ENCODE results near the gene CSKMT. TPM values are rescaled to one million over a fixed set of nuclear protein-coding genes. Genes with fewer than 3 reads are reported as not detected.
"Not testable (repeated sequence)": the region's sequence is repeated elsewhere in the genome, so short reads cannot be mapped to it uniquely, and the experiment has no call there.

The CSKMT gene, protein sequence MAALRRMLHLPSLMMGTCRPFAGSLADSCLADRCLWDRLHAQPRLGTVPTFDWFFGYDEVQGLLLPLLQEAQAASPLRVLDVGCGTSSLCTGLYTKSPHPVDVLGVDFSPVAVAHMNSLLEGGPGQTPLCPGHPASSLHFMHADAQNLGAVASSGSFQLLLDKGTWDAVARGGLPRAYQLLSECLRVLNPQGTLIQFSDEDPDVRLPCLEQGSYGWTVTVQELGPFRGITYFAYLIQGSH
- total RNA-seq: 4.7 TPM

DNA sequence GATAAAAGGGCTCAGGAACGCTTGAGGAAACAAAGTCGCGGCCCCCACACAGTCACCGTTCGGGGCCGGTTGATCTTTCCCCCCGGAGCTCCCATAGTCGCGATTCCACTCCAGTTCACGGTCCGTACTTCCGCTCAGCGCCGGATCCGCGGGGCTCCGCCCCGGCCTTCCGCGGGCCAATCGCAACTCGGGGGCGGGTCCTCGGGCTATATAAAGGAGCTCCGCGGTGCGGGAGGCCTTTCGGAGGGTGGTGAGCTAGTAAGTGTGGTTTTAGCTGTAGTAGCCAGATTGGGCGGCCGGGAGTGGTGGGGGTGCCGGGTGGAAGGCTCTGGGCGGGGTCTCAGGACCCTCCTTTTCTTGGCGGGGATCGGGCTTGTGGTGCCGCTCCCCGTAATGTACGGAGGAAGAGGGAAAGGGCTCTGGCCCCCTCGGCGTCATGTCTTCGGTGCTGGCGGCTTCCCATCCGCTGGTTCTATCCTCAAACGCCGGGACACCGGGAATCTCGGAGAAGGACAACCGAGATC lies at the start of gene CSKMT, which contains the start of gene C11orf98:
TSS of gene CSKMT (plus strand) at position 238 of the 524 bp plus-strand sequence. CDS start 568 bp downstream, outside the sequence.
TSS of gene C11orf98 (minus strand) at position 136 of the 524 bp plus-strand sequence. CDS start at position 95, 41 bp downstream.
- Histone ChIP-seq H3K9me3 (ENCODE audit: control insufficient read depth in 3 of 3, low read length in 3 of 3) (no peaks in the 10 kb centered on the region), H3K4me1 (ENCODE audit: control insufficient read depth in 3 of 3, insufficient read depth in 3 of 3, low read length in 3 of 3) (peaks cover 24 to 40% (median 36%) of the 10 kb centered on the region in 3 donors), H3K27me3 (ENCODE audit: control insufficient read depth in 3 of 3, insufficient read depth in 3 of 3, low read length in 3 of 3) (no peaks in the 10 kb centered on the region), H3K4me3 (ENCODE audit: low read length in 3 of 3) (peak within 1 kb of the TSS; percentile 95 to 98 (median 97)), H3K27ac (ENCODE audit: low read depth, low read length) (peak within 1 kb of the TSS; percentile 90), H3K36me3 (ENCODE audit: control insufficient read depth in 3 of 3, insufficient read depth in 3 of 3, low read length in 3 of 3) (peaks cover 15 to 18% (median 16%) of the 10 kb centered on the region in 3 donors), H3K9ac (ENCODE audit: low read depth in 1 of 3, low read length in 3 of 3) (peak within 1 kb of the TSS; percentile 91 to 94 (median 93))

DNA sequence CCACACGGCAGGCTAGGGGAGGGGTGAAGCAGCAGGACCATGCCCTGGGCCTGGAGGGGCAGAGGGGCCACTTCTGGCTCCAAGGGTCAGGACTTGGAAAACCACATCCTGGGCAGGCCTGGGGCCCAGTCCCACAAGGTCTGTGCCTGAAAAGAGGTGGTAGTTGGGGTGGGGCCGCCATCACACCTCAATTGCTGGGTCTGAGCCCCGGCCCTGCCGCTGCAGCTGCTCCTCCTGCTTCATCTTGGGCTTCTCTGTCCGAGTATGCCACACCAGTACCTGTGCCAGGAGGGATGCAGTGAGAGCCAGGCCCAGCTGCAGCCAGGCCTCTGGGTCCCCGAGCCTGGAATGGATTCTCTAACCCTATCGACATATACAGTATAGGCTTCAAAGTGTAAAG lies 49.6 kb upstream of the CSKMT start:
- Histone ChIP-seq H3K36me3 (ENCODE audit: control insufficient read depth in 3 of 3, insufficient read depth in 3 of 3, low read length in 3 of 3) (peaks cover 10 to 23% (median 15%) of the 10 kb centered on the region in 3 donors), H3K9me3 (ENCODE audit: control insufficient read depth in 3 of 3, low read length in 3 of 3) (no peaks in the 10 kb centered on the region), H3K4me3 (ENCODE audit: low read length in 3 of 3) (no peak overlapping the region), H3K27ac (ENCODE audit: low read depth, low read length) (no peak overlapping the region), H3K27me3 (ENCODE audit: control insufficient read depth in 3 of 3, insufficient read depth in 3 of 3, low read length in 3 of 3) (no peaks in the 10 kb centered on the region), H3K9ac (ENCODE audit: low read depth in 1 of 3, low read length in 3 of 3) (no peak overlapping the region), H3K4me1 (ENCODE audit: control insufficient read depth in 3 of 3, insufficient read depth in 3 of 3, low read length in 3 of 3) (peaks cover 15 to 28% (median 19%) of the 10 kb centered on the region in 3 donors)

DNA sequence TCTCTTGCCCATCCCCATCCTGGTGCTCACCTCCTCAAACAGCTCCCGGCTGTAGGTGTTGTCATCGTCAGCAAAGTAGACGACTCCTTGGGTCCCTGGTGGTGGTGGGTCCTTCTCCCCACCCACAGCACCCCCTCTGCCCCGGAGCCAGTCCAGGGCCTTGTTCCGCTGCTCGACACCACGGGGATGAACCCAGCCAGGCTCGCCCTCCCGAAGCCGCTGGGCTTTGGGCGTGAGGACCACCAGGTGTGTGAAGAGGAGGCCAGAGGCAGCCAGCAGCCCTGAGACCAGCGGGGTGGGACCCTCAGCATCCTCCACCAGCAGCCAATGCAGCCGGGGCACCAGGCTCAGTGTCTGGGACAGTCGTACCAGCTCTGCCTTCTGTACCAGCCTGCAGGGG lies 48.2 kb upstream of the CSKMT start:
- peaks cover 10 to 21% (median 15%) of the 10 kb centered on the region in 3 donors for H3K36me3 ChIP-seq (ENCODE audit: control insufficient read depth in 3 of 3, insufficient read depth in 3 of 3, low read length in 3 of 3)
- H3K4me1 ChIP-seq (ENCODE audit: control insufficient read depth in 3 of 3, insufficient read depth in 3 of 3, low read length in 3 of 3): peaks cover 13 to 27% (median 17%) of the 10 kb centered on the region in 3 donors
- H3K9me3 ChIP-seq (ENCODE audit: control insufficient read depth in 3 of 3, low read length in 3 of 3); H3K27ac ChIP-seq (ENCODE audit: low read depth, low read length); H3K27me3 ChIP-seq (ENCODE audit: control insufficient read depth in 3 of 3, insufficient read depth in 3 of 3, low read length in 3 of 3); H3K9ac ChIP-seq (ENCODE audit: low read depth in 1 of 3, low read length in 3 of 3); H3K4me3 ChIP-seq (ENCODE audit: low read length in 3 of 3): not testable (repeated sequence)

DNA sequence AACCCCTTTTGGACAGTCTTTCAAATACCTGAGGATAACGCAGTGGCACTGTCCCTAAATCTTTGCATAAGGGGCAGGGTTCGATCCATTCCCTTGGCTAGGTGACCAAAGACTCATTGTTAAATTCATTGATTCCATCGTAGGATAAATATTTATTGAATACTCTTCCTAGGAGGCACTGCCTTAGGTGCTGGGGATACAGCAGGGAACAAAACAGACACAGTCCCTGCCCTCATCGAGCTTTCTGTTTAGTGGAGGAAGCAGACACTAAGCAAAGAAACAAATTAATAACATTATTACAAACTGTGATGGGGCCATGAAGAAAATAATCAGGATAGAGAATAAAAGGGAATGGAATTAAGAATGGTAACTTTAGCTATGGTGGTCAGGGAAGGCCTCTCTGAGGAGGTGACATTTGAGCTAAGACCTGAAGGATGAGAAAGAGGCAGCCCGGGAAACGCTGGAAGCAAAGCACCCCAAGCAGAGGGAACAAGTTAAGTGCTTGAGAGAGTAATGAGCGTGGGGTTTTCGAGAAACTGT lies 44.0 kb upstream of the CSKMT start:
- Histone ChIP-seq H3K36me3 (ENCODE audit: control insufficient read depth in 3 of 3, insufficient read depth in 3 of 3, low read length in 3 of 3) (peaks cover 16 to 28% (median 24%) of the 10 kb centered on the region in 3 donors), H3K27ac (ENCODE audit: low read depth, low read length) (peak overlapping the region; percentile 89), H3K4me1 (ENCODE audit: control insufficient read depth in 3 of 3, insufficient read depth in 3 of 3, low read length in 3 of 3) (peaks cover 12 to 16% (median 15%) of the 10 kb centered on the region in 3 donors), H3K9me3 (ENCODE audit: control insufficient read depth in 3 of 3, low read length in 3 of 3) (no peaks in the 10 kb centered on the region), H3K4me3 (ENCODE audit: low read length in 3 of 3) (peak overlapping the region; percentile 71 to 91 (median 91)), H3K9ac (ENCODE audit: low read depth in 1 of 3, low read length in 3 of 3) (peak overlapping the region; percentile 66 to 87 (median 80)), H3K27me3 (ENCODE audit: control insufficient read depth in 3 of 3, insufficient read depth in 3 of 3, low read length in 3 of 3) (no peaks in the 10 kb centered on the region)

DNA sequence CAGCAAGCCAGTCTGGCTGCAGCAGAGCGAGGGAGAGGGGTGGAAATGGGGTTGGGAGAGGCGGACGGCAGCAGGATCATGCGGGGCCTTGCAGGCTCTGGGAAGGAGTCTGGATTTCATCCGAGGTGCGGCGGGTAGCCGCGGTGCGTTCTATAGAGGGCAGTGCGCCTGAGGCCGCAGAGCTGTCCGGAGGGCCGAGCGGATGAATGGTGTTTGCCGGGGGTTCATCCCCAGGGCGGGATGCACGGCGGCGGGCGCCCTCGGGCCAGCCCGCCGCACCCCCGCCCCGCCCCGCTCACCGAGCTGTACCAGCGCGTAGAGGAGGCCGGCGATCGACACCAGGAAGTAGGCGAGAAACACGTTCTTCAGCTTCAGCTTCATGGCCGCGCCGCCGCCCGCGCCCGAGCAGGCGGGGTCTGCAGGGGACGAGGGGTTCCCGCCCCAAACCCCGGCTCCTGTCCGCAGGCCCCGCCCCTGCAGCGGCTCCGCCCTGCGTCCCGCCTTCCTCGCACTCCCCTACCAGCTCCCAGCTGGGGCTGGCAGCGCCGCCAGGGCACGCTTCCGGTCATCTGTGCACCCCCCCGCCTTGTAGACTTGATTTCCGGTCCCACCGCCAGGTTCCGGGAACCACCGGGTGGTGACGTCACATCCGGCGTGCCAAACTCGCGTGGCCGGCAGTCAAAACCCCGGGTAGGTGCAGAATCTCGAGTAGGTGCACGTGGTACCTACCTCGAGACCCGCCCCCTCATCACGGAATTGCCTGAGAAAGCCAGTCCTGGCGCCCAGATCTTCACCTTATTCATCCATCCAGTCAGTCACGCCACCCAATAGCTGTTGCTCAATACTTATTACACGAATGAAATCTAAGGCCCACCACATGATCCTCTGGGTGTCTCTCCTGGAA lies 43.3 kb upstream of the CSKMT start, which contains the start of gene B3GAT3:
TSS of gene B3GAT3 (minus strand) at position 420 of the 904 bp plus-strand sequence. CDS start at position 381, 39 bp downstream.
- Histone ChIP-seq H3K27ac (ENCODE audit: low read depth, low read length) (peak within 1 kb of the TSS; percentile 89), H3K36me3 (ENCODE audit: control insufficient read depth in 3 of 3, insufficient read depth in 3 of 3, low read length in 3 of 3) (peaks cover 22 to 28% (median 25%) of the 10 kb centered on the region in 3 donors), H3K4me3 (ENCODE audit: low read length in 3 of 3) (peak within 1 kb of the TSS; percentile 71 to 91 (median 91)), H3K9me3 (ENCODE audit: control insufficient read depth in 3 of 3, low read length in 3 of 3) (no peaks in the 10 kb centered on the region), H3K27me3 (ENCODE audit: control insufficient read depth in 3 of 3, insufficient read depth in 3 of 3, low read length in 3 of 3) (no peaks in the 10 kb centered on the region), H3K4me1 (ENCODE audit: control insufficient read depth in 3 of 3, insufficient read depth in 3 of 3, low read length in 3 of 3) (peaks cover 12 to 16% (median 15%) of the 10 kb centered on the region in 3 donors), H3K9ac (ENCODE audit: low read depth in 1 of 3, low read length in 3 of 3) (peak within 1 kb of the TSS; percentile 66 to 87 (median 80))

DNA sequence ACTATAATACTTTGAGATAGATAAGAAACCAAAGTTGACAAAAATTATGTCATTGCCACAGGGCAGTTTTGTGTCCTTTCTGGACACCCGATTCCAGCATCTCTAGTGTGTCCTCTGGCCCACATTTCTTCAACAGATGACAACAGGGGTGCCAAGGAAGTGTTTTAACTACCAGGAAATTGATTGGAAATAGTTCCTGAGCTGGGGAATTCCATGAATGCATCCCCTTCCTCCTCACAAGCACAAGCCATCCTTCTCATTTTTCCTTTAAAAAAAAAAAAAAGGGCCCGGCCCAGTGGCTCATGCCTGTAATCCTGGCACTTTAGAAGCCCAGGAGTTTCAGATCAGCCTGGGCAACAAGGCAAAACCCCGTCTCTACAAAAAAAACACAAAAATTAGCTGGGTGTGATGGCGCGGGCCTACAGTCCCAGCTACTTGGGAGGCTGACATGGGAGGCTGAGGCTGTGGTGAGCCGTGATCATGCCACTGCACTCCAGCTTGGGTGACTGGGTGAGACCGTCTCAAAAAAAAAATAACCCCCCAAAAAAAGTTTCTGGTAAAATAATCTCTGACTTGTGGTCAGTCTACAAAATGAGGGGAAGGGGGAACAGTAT lies 42.5 kb upstream of the CSKMT start:
- H3K9me3 ChIP-seq (ENCODE audit: control insufficient read depth in 3 of 3, low read length in 3 of 3): no peaks in the 10 kb centered on the region
- H3K4me3 ChIP-seq (ENCODE audit: low read length in 3 of 3): peak overlapping the region; percentile 71 to 91 (median 83)

DNA sequence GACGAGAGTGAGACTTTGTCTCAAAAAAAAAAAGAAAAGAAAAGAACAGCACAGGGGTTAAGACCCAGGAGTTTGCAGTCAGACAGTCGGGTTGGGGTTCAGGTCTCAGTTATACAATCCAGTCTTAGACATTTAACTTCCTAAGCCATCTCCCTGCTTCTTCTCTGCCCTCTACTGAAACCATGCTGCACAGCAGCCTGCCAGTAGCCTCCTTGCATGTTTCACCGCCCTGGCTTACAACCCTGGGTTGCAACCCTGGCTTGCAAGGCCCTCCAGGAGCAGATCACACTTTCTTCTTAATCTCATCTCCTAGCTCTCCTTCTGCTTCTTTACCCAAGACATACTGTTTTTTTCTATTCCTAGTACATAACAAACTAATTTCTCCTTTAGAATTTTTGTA lies 37.4 kb upstream of the CSKMT start:
- Histone ChIP-seq H3K36me3 (ENCODE audit: control insufficient read depth in 3 of 3, insufficient read depth in 3 of 3, low read length in 3 of 3) (peaks cover 66 to 72% (median 70%) of the 10 kb centered on the region in 3 donors), H3K27ac (ENCODE audit: low read depth, low read length) (no peak overlapping the region), H3K9me3 (ENCODE audit: control insufficient read depth in 3 of 3, low read length in 3 of 3) (no peaks in the 10 kb centered on the region), H3K9ac (ENCODE audit: low read depth in 1 of 3, low read length in 3 of 3) (no peak overlapping the region), H3K4me1 (ENCODE audit: control insufficient read depth in 3 of 3, insufficient read depth in 3 of 3, low read length in 3 of 3) (no peaks in the 10 kb centered on the region), H3K27me3 (ENCODE audit: control insufficient read depth in 3 of 3, insufficient read depth in 3 of 3, low read length in 3 of 3) (no peaks in the 10 kb centered on the region), H3K4me3 (ENCODE audit: low read length in 3 of 3) (no peak overlapping the region)

More for the DNA sequence above, 42.5 kb upstream of the CSKMT start:
- Histone ChIP-seq H3K9ac (ENCODE audit: low read depth in 1 of 3, low read length in 3 of 3) (peak overlapping the region; percentile 63 to 87 (median 66)), H3K27ac (ENCODE audit: low read depth, low read length) (peak overlapping the region; percentile 89), H3K36me3 (ENCODE audit: control insufficient read depth in 3 of 3, insufficient read depth in 3 of 3, low read length in 3 of 3) (peaks cover 23 to 30% (median 26%) of the 10 kb centered on the region in 3 donors), H3K27me3 (ENCODE audit: control insufficient read depth in 3 of 3, insufficient read depth in 3 of 3, low read length in 3 of 3) (no peaks in the 10 kb centered on the region), H3K4me1 (ENCODE audit: control insufficient read depth in 3 of 3, insufficient read depth in 3 of 3, low read length in 3 of 3) (peaks cover 12 to 16% (median 15%) of the 10 kb centered on the region in 3 donors)

DNA sequence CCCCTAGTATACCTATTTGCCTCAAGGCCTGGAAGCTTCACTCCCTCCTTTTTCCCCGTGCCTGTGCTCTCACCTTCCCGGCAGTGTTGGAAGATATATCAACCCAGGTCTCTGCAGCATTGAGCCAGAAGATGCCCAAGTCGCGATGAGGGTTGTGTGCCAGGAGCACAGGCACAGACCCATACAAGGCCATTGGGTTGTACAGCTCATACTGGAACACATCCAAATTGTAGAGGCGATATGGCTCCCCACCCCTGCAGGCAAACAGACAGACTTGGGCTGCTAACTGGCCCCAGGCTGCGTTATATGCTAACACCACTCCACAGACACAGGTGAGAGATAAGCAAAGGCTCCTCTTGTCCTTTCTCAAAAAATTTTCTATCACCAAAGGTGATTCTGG lies 32.6 kb upstream of the CSKMT start:
- H3K27ac ChIP-seq (ENCODE audit: low read depth, low read length): no peak overlapping the region
- peaks cover 75 to 77% (median 76%) of the 10 kb centered on the region in 3 donors for H3K36me3 ChIP-seq (ENCODE audit: control insufficient read depth in 3 of 3, insufficient read depth in 3 of 3, low read length in 3 of 3)
- H3K27me3 ChIP-seq (ENCODE audit: control insufficient read depth in 3 of 3, insufficient read depth in 3 of 3, low read length in 3 of 3): no peaks in the 10 kb centered on the region

DNA sequence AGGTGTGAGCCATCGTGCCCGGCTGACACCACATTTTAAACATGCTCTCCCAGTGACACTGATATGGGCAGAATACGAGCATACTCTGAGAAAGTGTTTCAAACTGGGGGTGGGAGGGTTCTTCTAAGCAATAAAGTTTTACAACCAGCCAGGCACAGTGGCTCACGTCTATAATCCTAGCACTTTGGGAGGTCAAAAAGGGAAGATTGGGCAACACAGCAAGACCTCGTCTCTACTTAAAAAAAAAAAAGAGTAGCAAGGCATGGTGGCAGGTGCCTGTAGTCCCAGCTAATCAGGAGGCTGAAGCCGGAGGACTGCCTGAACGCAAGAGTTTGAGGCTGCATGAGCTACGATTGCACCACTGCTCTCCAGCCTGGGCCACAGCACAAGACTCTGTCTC lies 20.9 kb upstream of the CSKMT start:
- H3K9ac ChIP-seq (ENCODE audit: low read depth in 1 of 3, low read length in 3 of 3): no peak overlapping the region
- peaks cover 24 to 37% (median 25%) of the 10 kb centered on the region in 3 donors for H3K36me3 ChIP-seq (ENCODE audit: control insufficient read depth in 3 of 3, insufficient read depth in 3 of 3, low read length in 3 of 3)

More for the DNA sequence above, 32.6 kb upstream of the CSKMT start:
- no peak overlapping the region for H3K9ac ChIP-seq (ENCODE audit: low read depth in 1 of 3, low read length in 3 of 3)
- no peak overlapping the region for H3K4me3 ChIP-seq (ENCODE audit: low read length in 3 of 3)
- no peaks in the 10 kb centered on the region for H3K9me3 ChIP-seq (ENCODE audit: control insufficient read depth in 3 of 3, low read length in 3 of 3)
- no peaks in the 10 kb centered on the region for H3K4me1 ChIP-seq (ENCODE audit: control insufficient read depth in 3 of 3, insufficient read depth in 3 of 3, low read length in 3 of 3)

More for the DNA sequence above, 20.9 kb upstream of the CSKMT start:
- Histone ChIP-seq H3K4me1 (ENCODE audit: control insufficient read depth in 3 of 3, insufficient read depth in 3 of 3, low read length in 3 of 3) (peaks cover 23 to 32% (median 24%) of the 10 kb centered on the region in 3 donors), H3K27ac (ENCODE audit: low read depth, low read length) (no peak overlapping the region), H3K9me3 (ENCODE audit: control insufficient read depth in 3 of 3, low read length in 3 of 3) (no peaks in the 10 kb centered on the region), H3K27me3 (ENCODE audit: control insufficient read depth in 3 of 3, insufficient read depth in 3 of 3, low read length in 3 of 3) (no peaks in the 10 kb centered on the region), H3K4me3 (ENCODE audit: low read length in 3 of 3) (no peak overlapping the region)

All from skeletal muscle tissue (tissue), 4 donors.